Tibial nerve (tissue), 3 donors: ENCODE measurements around the gene SCN8A.

Source experiments
- POLR2A ChIP-seq, 2 donors: fragments of 450-650 bp; IDR thresholded peaks; one replicate each; pipeline ENCODE4 v1.6.1; 2017; ENCODE audit warnings: antibody characterized with exemption in 2 of 2, mild to moderate bottlenecking in 2 of 2, moderate library complexity in 2 of 2
- TF ChIP-seq, protein P1 (sequence below), 5 experiments: fragments of 200-600 bp in 3 of 5; fragments of 450-650 bp in 2 of 5; sonication (generic) in 3 of 5; IDR thresholded peaks; one replicate each; pipeline ENCODE4 v1.5.1; 2016 to 2019; ENCODE audit warnings: antibody characterized with exemption in 5 of 5, mild to moderate bottlenecking in 3 of 5, moderate library complexity in 2 of 5

DNA sequence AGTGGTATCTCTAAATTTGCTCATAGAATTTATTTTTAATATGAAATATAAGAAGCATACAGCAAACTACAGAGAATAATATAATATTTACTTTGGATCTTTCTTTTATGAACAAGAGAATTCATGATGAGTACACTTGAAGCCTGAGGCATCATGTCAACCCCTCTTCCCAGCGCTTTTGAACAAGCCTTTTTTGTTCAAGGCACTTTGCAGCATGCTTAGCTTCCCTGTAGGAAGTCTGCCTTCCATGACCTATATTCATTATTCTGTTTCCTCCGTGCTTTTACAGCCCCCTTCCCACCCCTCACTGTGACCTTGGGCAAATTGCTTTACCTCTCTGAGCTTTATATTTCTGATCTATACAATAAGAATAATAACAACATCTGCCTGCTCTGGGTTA lies 41.6 kb downstream of the SCN8A start:
- TF ChIP-seq, protein P1, sequence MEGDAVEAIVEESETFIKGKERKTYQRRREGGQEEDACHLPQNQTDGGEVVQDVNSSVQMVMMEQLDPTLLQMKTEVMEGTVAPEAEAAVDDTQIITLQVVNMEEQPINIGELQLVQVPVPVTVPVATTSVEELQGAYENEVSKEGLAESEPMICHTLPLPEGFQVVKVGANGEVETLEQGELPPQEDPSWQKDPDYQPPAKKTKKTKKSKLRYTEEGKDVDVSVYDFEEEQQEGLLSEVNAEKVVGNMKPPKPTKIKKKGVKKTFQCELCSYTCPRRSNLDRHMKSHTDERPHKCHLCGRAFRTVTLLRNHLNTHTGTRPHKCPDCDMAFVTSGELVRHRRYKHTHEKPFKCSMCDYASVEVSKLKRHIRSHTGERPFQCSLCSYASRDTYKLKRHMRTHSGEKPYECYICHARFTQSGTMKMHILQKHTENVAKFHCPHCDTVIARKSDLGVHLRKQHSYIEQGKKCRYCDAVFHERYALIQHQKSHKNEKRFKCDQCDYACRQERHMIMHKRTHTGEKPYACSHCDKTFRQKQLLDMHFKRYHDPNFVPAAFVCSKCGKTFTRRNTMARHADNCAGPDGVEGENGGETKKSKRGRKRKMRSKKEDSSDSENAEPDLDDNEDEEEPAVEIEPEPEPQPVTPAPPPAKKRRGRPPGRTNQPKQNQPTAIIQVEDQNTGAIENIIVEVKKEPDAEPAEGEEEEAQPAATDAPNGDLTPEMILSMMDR (IDR thresholded peaks at IDR 0.05) = no peak
- no peak for TF ChIP-seq POLR2A (IDR thresholded peaks at IDR 0.05)
